ENCODE results near the gene TRIM71.
"Not testable (repeated sequence)": the region's sequence is repeated elsewhere in the genome, so short reads cannot be mapped to it uniquely, and the experiment has no call there.

TRIM71 gene

GRCh38 chr3:32895701-32896100, 77.9 kb downstream of the TRIM71 start:
- no peak for DNase-seq

GRCh38 chr3:32896143-32896542, 78.3 kb downstream of the TRIM71 start:
- DNase-seq, result no peak

GRCh38 chr3:32897001-32897601, 79.3 kb downstream of the TRIM71 start:
- no peak for DNase-seq

- no peak for DNase-seq
Observed at GRCh38 chr3:32897981-32898623, 80.3 kb downstream of the TRIM71 start.

- no peak for DNase-seq
Observed at GRCh38 chr3:32899265-32899664, 81.5 kb downstream of the TRIM71 start.

- no peak for DNase-seq
Observed at GRCh38 chr3:32901005-32901932, 83.5 kb downstream of the TRIM71 start.

- not testable (repeated sequence) for DNase-seq
Observed at GRCh38 chr3:32902887-32903371, 85.1 kb downstream of the TRIM71 start.

GRCh38 chr3:32903953-32904352, 86.2 kb downstream of the TRIM71 start:
- DNase-seq, result no peak

- no peak for DNase-seq
Observed at GRCh38 chr3:32909999-32910398, 92.2 kb downstream of the TRIM71 start.

GRCh38 chr3:32910954-32911353, 93.2 kb downstream of the TRIM71 start:
- no peak for DNase-seq

GRCh38 chr3:32912046-32912445, 94.2 kb downstream of the TRIM71 start:
- no peak for DNase-seq

GRCh38 chr3:32913790-32914446, 96.1 kb downstream of the TRIM71 start:
- no peak for DNase-seq

GRCh38 chr3:32919920-32920319, 102.1 kb downstream of the TRIM71 start:
- no peak for DNase-seq

GRCh38 chr3:32922078-32922477, 104.3 kb downstream of the TRIM71 start:
- no peak for DNase-seq

- no peak for DNase-seq
Observed at GRCh38 chr3:32930161-32930560, 112.4 kb downstream of the TRIM71 start.

GRCh38 chr3:32931273-32931672, 113.5 kb downstream of the TRIM71 start:
- DNase-seq, result not testable (repeated sequence)

GRCh38 chr3:32934150-32934742, 116.4 kb downstream of the TRIM71 start:
- DNase-seq, result no peak

GRCh38 chr3:32937331-32937730, 119.5 kb downstream of the TRIM71 start:
- DNase-seq, result no peak

- DNase-seq, result not testable (repeated sequence)
Observed at GRCh38 chr3:32939531-32940284, 121.9 kb downstream of the TRIM71 start.

- DNase-seq, result no peak
Observed at GRCh38 chr3:32940726-32941125, 122.9 kb downstream of the TRIM71 start.

- no peak for DNase-seq
Observed at GRCh38 chr3:32945136-32945535, 127.3 kb downstream of the TRIM71 start.

GRCh38 chr3:32945598-32945997, 127.8 kb downstream of the TRIM71 start:
- not testable (repeated sequence) for DNase-seq
